Fibroblast of the aortic adventitia (primary cell): ENCODE data around the gene D2HGDH. TPM values are rescaled to one million over a fixed set of nuclear protein-coding genes. Genes with fewer than 3 reads are reported as not detected.
A peak's percentile ranks its signal among the peaks of the same experiment; 100 is the strongest.

Source experiments
- DNase-seq: peaks from one replicate; pipeline ENCODE4 v3.0.0-alpha.2; 2010; ENCODE audit warnings: low read depth
- H3K4me3 ChIP-seq: 2 replicates; pipeline ENCODE4 v1.5.1; 2011; ENCODE audit warnings: low read depth, mild to moderate bottlenecking, control low read depth, low read length, moderate library complexity
- CTCF ChIP-seq: IDR thresholded peaks from 2 replicates; pipeline ENCODE4 v1.5.1; 2011; ENCODE audit warnings: mild to moderate bottlenecking, low read length, control low read depth, inconsistent platforms; ENCODE audit not compliant: insufficient read depth
- total RNA-seq: library from RNA; depleted of rRNA; stranded (reverse); fragments of >200 nt; gene quantifications from 2 replicates; pipeline ENCODE4 v1.2.3, GENCODE V29; 2012; ENCODE audit warnings: low replicate concordance

D2HGDH gene
- total RNA-seq, 1 donor = 9.3 TPM

- DNase-seq = no peak
- no peak for TF ChIP-seq CTCF
- H3K4me3 ChIP-seq = no peak overlapping the region
These were observed 25.9 kb downstream of the D2HGDH start for GRCh38 chr2:241760301-241760771.

DNA sequence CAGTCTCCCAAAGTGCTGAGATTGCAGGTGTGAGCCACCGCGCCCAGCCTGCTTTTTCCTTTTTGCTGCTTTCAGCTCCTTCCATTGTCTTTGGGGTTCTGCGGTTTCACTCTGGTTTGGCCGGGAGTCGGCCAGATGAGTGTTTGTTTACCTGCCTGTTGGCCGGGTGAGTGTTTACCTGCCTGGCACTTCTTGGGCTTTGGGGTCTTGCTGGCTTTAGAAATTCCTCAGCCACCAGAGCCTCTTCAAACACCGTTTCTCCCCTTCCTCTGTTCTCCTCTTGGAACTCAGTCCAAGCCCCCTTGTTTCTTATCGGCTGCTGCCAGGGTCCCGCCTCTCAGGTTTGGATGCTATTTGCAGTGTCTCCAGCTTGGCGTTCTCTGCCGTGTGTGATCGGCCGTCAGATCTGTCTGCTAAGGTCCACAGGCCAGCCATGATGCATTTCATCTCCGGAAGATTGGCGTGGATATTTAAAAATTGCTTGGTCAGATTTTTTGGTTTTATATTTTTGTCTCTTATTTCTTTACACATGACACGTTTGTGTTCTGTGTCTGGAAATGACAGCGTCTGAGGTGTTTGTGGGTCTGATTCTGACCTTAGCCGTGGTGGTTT lies 28.0 kb downstream of the D2HGDH start:
- H3K4me3 ChIP-seq = no peak overlapping the region
- DNase-seq = no peak

GRCh38 chr2:241762933-241763369 lies 28.5 kb downstream of the D2HGDH start:
- no peak for TF ChIP-seq CTCF
- no peak for DNase-seq
- no peak overlapping the region for H3K4me3 ChIP-seq

More for the DNA sequence above, 28.0 kb downstream of the D2HGDH start:
- no peak for TF ChIP-seq CTCF

GRCh38 chr2:241763551-241764274 lies 29.3 kb downstream of the D2HGDH start:
- H3K4me3 ChIP-seq = no peak overlapping the region
- no peak for DNase-seq
- no peak for TF ChIP-seq CTCF

- no peak for TF ChIP-seq CTCF
- DNase-seq = peak; percentile 26
- H3K4me3 ChIP-seq = no peak overlapping the region
These were observed 30.1 kb downstream of the D2HGDH start for GRCh38 chr2:241764275-241765241.

GRCh38 chr2:241767464-241768250 lies 33.2 kb downstream of the D2HGDH start:
- DNase-seq = no peak
- H3K4me3 ChIP-seq = no peak overlapping the region
- no peak for TF ChIP-seq CTCF
